GM20000 (cell line): ENCODE results near the gene PPP1R14D.

Source experiments
- DNase-seq: peaks from one replicate; pipeline ENCODE4 v3.0.0; 2012; ENCODE audit warnings: low spot score
- TF ChIP-seq, protein P1 (sequence below): IDR thresholded peaks from 2 replicates; pipeline ENCODE4 v1.5.1; 2012; ENCODE audit warnings: mild to moderate bottlenecking, control low read depth; ENCODE audit errors: extremely low read depth, missing control alignments

PPP1R14D gene

DNA sequence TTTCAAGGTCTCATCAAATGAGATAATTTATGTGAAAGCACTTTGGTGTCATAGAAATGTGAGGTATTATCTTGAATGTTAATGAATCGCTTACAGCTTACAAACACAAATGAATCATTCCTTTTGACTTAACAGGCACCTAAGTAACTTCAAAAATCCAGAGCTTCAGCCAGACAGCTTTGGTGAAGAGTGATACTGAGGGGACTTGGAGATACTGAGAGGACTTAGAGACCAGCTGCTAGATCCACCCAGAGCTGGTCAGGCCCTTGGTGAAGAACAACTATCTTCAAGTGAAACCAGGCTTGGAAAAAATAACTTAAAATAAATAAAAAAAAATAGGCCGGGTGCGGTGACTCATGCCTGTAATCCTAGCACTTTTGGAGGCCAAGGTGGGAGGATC is 37.8 kb downstream of the PPP1R14D start:
- TF ChIP-seq, protein P1, sequence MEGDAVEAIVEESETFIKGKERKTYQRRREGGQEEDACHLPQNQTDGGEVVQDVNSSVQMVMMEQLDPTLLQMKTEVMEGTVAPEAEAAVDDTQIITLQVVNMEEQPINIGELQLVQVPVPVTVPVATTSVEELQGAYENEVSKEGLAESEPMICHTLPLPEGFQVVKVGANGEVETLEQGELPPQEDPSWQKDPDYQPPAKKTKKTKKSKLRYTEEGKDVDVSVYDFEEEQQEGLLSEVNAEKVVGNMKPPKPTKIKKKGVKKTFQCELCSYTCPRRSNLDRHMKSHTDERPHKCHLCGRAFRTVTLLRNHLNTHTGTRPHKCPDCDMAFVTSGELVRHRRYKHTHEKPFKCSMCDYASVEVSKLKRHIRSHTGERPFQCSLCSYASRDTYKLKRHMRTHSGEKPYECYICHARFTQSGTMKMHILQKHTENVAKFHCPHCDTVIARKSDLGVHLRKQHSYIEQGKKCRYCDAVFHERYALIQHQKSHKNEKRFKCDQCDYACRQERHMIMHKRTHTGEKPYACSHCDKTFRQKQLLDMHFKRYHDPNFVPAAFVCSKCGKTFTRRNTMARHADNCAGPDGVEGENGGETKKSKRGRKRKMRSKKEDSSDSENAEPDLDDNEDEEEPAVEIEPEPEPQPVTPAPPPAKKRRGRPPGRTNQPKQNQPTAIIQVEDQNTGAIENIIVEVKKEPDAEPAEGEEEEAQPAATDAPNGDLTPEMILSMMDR: no peak

DNA sequence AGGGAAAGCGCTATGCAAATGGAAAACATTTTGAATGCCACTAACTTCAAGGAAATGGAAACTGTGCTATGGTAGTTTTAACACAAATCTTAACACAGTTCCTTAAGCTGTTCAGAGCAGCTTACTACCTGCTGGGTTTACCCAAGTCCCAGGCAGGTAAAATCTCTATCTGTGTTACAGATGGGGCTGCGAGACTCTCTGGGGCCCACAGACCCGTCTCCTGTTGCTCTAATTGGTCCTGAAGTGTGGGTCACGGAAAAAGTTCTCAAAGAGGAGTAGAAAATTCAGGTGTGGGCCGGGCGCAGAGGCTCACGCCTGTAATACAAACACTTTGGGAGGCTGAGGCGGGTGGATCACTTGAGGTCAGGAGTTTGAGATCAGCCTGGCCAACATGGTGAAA is 38.5 kb downstream of the PPP1R14D start:
- TF ChIP-seq, protein P1: no peak
- DNase-seq: no peak

More for the DNA sequence above, 37.8 kb downstream of the PPP1R14D start:
- DNase-seq: no peak

DNA sequence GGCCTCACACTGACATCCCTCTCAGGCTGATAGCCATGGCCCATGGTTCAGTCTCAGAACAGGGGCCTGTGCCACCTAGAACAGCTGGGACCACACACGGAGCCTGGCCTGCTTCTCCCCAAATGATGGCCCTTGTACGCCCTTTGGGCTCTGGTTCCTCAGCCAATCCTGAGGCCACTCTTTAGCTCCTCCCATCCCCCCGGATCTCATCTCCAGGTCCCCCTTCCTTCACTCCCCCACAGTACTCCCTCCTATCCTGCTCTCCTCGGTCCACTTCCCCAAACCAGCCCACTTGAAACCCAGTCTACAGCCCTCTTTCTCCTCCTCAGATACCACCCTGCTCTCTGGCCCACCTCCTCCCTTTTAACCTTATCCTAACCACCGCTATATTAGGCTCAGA is 39.4 kb downstream of the PPP1R14D start:
- TF ChIP-seq, protein P1: no peak
- no peak for DNase-seq

DNA sequence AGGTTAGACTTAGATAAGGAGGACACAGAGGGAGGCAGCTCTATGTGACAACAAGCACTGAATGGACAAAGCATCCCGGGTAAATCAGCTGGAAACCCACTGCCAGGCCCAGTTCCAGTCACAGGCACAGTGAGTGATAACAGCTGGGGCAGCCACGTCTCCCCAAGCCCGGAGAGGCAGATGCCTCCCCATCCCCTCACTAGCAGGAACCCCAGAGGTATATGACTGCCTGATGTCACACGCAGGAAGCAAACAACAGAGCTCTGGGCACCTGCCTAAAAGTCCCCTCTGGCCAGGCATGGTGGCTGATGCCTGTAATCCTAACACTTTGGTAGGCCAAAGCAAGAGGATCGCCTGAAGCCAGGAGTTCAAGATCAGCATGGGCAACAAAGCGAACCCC is 40.5 kb downstream of the PPP1R14D start:
- TF ChIP-seq, protein P1: no peak
- DNase-seq: no peak

DNA sequence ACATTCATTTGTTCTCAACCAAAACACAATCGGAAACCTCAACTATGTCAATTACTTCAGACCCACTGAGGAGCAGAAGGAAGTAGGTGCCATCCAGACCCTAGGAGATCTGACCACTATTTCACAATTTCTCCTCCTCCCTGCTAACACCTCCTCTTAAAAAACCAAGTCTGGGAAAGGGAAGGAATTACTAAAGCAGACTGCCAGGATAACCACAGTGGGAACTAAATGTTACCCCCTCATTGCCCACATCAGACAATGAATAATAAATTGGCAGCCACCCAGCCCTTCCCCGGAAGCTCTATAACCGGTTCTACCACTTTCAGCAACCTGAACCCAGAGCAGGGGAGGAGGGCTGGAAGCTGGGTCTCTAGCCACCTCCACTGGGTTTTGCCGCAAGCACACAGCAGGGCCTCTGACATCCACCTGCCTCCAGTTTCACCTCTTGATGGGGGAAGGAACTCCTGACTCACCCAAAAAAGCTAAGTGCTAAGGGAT is 41.1 kb downstream of the PPP1R14D start:
- no peak for DNase-seq
- TF ChIP-seq, protein P1: no peak

DNA sequence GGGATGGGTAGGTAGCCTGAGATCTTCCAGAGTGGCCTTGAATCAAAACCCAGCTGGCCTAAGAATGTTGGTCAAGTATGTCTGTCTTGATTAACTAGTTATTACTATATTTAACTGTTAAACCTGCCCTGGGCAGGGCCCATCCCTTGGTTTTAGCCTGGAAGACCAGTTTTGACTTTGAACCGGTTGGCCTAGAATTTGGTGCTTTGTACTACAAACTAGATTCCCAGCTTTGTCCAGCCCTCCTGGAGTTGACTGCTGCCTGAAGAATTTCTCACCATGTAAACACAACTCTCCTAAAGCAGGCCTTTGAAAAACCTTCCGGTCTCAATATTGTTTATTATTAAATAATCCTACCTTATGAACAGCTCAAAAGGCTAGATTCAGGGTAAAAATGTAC is 42.7 kb downstream of the PPP1R14D start:
- DNase-seq: no peak
- TF ChIP-seq, protein P1: no peak

DNA sequence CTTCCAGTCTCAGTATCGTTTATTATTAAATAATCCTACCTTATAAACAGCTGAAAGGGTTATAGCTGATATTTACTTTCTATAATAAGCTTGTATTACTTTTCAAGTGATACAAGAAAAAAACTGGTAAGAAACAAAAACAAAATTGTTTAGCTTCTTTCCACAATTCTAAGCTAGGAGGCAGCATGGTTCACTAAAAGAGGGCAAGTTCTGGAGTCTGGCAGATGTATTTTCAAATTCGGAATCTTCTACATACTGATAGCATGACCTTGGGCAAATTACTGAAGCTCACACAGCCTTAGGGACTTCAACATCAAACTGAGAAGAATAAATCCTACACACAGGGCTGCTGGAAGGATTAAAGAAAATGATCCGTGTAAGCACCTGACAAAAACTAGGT is 43.3 kb downstream of the PPP1R14D start:
- DNase-seq: no peak
- TF ChIP-seq, protein P1: no peak
